GM23338 (cell line): ENCODE measurements around the gene UBE3A. TPM values are rescaled to one million over a fixed set of nuclear protein-coding genes. Genes with fewer than 3 reads are reported as not detected.

Experiments used
- ATAC-seq: fragments of 200-7000 bp; cut with Tn5 transposase; 3 replicates; pipeline ENCODE4 v1.9.1; 2020
- DNase-seq: peaks from one replicate; pipeline ENCODE4 v3.0.0-alpha.2; 2015; ENCODE audit warnings: low spot score
- H2AFZ ChIP-seq: fragments of 200-600 bp; sonication (generic); 2 replicates; pipeline ENCODE4 v1.8.0; 2016; ENCODE audit warnings: antibody characterized with exemption, mild to moderate bottlenecking, moderate library complexity
- H3F3A ChIP-seq: fragments of 200-600 bp; sonication (generic); replicated peaks from 2 replicates; pipeline ENCODE4 v1.8.0; 2017; ENCODE audit warnings: antibody characterized with exemption, mixed run types, low read depth
- H3K27ac ChIP-seq: fragments of 200-600 bp; sonication (generic); 2 replicates; pipeline ENCODE4 v1.6.1; 2016; ENCODE audit warnings: low read depth
- H3K27me3 ChIP-seq: fragments of 200-600 bp; sonication (generic); 2 replicates; pipeline ENCODE4 v1.8.0; 2016; ENCODE audit warnings: mild to moderate bottlenecking, mixed run types, moderate library complexity; ENCODE audit not compliant: insufficient read depth
- H3K36me3 ChIP-seq: fragments of 200-600 bp; sonication (generic); 2 replicates; pipeline ENCODE4 v1.8.0; 2016; ENCODE audit warnings: mild to moderate bottlenecking; ENCODE audit not compliant: insufficient read depth
- H3K4me1 ChIP-seq: fragments of 200-600 bp; sonication (generic); 2 replicates; pipeline ENCODE4 v1.8.0; 2016; ENCODE audit warnings: mild to moderate bottlenecking, moderate library complexity; ENCODE audit not compliant: insufficient read depth
- H3K4me2 ChIP-seq: fragments of 200-600 bp; sonication (generic); 2 replicates; pipeline ENCODE4 v1.7.1; 2017; ENCODE audit warnings: mixed run types
- H3K4me3 ChIP-seq: fragments of 200-600 bp; sonication (generic); 2 replicates; pipeline ENCODE4 v1.6.1; 2016; ENCODE audit warnings: mixed run types
- H3K79me2 ChIP-seq: fragments of 200-600 bp; sonication (generic); replicated peaks from 2 replicates; pipeline ENCODE4 v1.8.0; 2017; ENCODE audit warnings: mild to moderate bottlenecking; ENCODE audit not compliant: insufficient read depth
- H3K9me2 ChIP-seq: fragments of 200-600 bp; sonication (generic); 2 replicates; pipeline ENCODE4 v1.8.0; 2017; ENCODE audit not compliant: insufficient read depth
- H4K20me1 ChIP-seq: fragments of 200-600 bp; sonication (generic); replicated peaks from 2 replicates; pipeline ENCODE4 v1.8.0; 2017; ENCODE audit warnings: mild to moderate bottlenecking; ENCODE audit not compliant: insufficient read depth
- H3K27ac Mint-ChIP-seq: 2 replicates; pipeline ENCODE4 v1.8.0; 2020; ENCODE audit warnings: inconsistent platforms, mild to moderate bottlenecking, moderate library complexity, mixed read lengths
- H3K27me3 Mint-ChIP-seq: 3 replicates; pipeline ENCODE4 v1.8.0; 2022; ENCODE audit warnings: low read depth, mild to moderate bottlenecking, moderate library complexity, mixed read lengths, inconsistent platforms; ENCODE audit not compliant: insufficient read depth, poor library complexity
- H3K36me3 Mint-ChIP-seq: 3 replicates; pipeline ENCODE4 v1.8.0; 2021; ENCODE audit warnings: low read depth, mild to moderate bottlenecking, inconsistent platforms, moderate library complexity, mixed read lengths
- H3K4me1 Mint-ChIP-seq: 3 replicates; pipeline ENCODE4 v1.8.0; 2020; ENCODE audit warnings: mild to moderate bottlenecking, inconsistent platforms, mixed read lengths
- H3K4me3 Mint-ChIP-seq: 3 replicates; pipeline ENCODE4 v1.8.0; 2021; ENCODE audit warnings: moderate library complexity, mild to moderate bottlenecking, inconsistent platforms, mixed read lengths
- H3K9me3 Mint-ChIP-seq: 3 replicates; pipeline ENCODE4 v1.8.0; 2020; ENCODE audit warnings: moderate library complexity, mild to moderate bottlenecking, inconsistent platforms, mixed read lengths
- CREB1 ChIP-seq: fragments of 250-450 bp; sonication (Bioruptor Pico); IDR thresholded peaks from 2 replicates; pipeline ENCODE4 v1.5.0; 2020; ENCODE audit warnings: low read depth, mild to moderate bottlenecking, moderate library complexity
- CTCF ChIP-seq, 2 experiments: fragments of 200-600 bp in 1 of 2; sonication (generic) in 1 of 2; conservative IDR thresholded peaks; 2 replicates each; pipeline versions ENCODE4 v1.5.1 to v1.6.1; 2016 to 2017; ENCODE audit warnings: antibody characterized with exemption in 2 of 2, low read depth in 2 of 2, mild to moderate bottlenecking in 2 of 2, moderate library complexity in 1 of 2
- ETS1 ChIP-seq: IDR thresholded peaks from 2 replicates; pipeline ENCODE4 v1.6.1; 2016; ENCODE audit warnings: antibody characterized with exemption
- EZH2 ChIP-seq: fragments of 200-600 bp; sonication (generic); IDR thresholded peaks from one replicate; pipeline ENCODE4 v1.8.0; 2017; ENCODE audit warnings: antibody characterized with exemption, mild to moderate bottlenecking, low read depth; ENCODE audit not compliant: unreplicated experiment
- EZH2phosphoT487 ChIP-seq: fragments of 200-600 bp; sonication (generic); IDR thresholded peaks from one replicate; pipeline ENCODE4 v1.8.1; 2018; ENCODE audit warnings: antibody characterized with exemption; ENCODE audit not compliant: unreplicated experiment
- JUNB ChIP-seq: IDR thresholded peaks from one replicate; pipeline ENCODE4 v1.6.1; 2016; ENCODE audit warnings: antibody characterized with exemption; ENCODE audit not compliant: unreplicated experiment
- NANOG ChIP-seq: IDR thresholded peaks from 2 replicates; pipeline ENCODE4 v1.6.1; 2016; ENCODE audit warnings: antibody characterized with exemption, borderline replicate concordance
- POLR2AphosphoS5 ChIP-seq: IDR thresholded peaks from 2 replicates; pipeline ENCODE4 v1.6.1; 2016; ENCODE audit warnings: antibody characterized with exemption, low read depth
- REST ChIP-seq: IDR thresholded peaks from one replicate; pipeline ENCODE4 v1.6.1; 2018; ENCODE audit warnings: antibody characterized with exemption; ENCODE audit not compliant: unreplicated experiment
- STAT1 ChIP-seq: IDR thresholded peaks from one replicate; pipeline ENCODE4 v1.6.1; 2016; ENCODE audit warnings: antibody characterized with exemption; ENCODE audit not compliant: unreplicated experiment
- ZNF114 ChIP-seq: fragments of 250-450 bp; sonication (Bioruptor Pico); IDR thresholded peaks from 2 replicates; pipeline ENCODE4 v1.5.0; 2020; ENCODE audit warnings: mild to moderate bottlenecking, moderate library complexity
- ZNF331 ChIP-seq: fragments of 250-450 bp; sonication (Bioruptor Pico); IDR thresholded peaks from 2 replicates; pipeline ENCODE4 v1.5.0; 2020; ENCODE audit warnings: low read depth, mild to moderate bottlenecking, moderate library complexity
- ZNF462 ChIP-seq: fragments of 250-450 bp; sonication (Bioruptor Pico); IDR thresholded peaks from 2 replicates; pipeline ENCODE4 v1.5.0; 2020; ENCODE audit warnings: mild to moderate bottlenecking, moderate library complexity
- polyA plus RNA-seq: library from polyadenylated mRNA; unstranded; fragments of >200 nt; fragmentation: Nextera tagmentation; extraction: Ambion mirVana; gene quantifications from 2 replicates; pipeline ENCODE4 v1.2.1, GENCODE V29; 2016
- total RNA-seq: library from RNA; depleted of rRNA; stranded (reverse); fragments of >200 nt; shearing (Covaris generic); gene quantifications from 2 replicates; pipeline ENCODE4 v1.2.3, GENCODE V29; 2014

The UBE3A gene
- total and polyA plus RNA-seq, 2 experiments from 2014 or later, result 96.1 to 150 TPM

GRCh38 chr15:25450163-25450562, 11.3 kb upstream of the UBE3A start:
- peaks cover 28% of the 10 kb centered on the region for H3K9me3 Mint-ChIP-seq
- Histone ChIP-seq H4K20me1 (no peaks in the 10 kb centered on the region), H3F3A (no peaks in the 10 kb centered on the region), H3K27ac (no peak overlapping the region), H3K36me3 (peaks cover 14% of the 10 kb centered on the region; the same call in 1 of the 2 replicates), H3K27me3 (no peaks in the 10 kb centered on the region), H3K4me3 (no peak overlapping the region), H3K4me1 (no peaks in the 10 kb centered on the region), H3K79me2 (no peaks in the 10 kb centered on the region), H3K9me2 (no peaks in the 10 kb centered on the region), H2AFZ (no peak overlapping the region), H3K4me2 (no peak overlapping the region)
- ATAC-seq (no peak), DNase-seq (no peak)
- H3K4me3 Mint-ChIP-seq, result no peak overlapping the region
- H3K27me3 Mint-ChIP-seq, result no peaks in the 10 kb centered on the region
- no peak overlapping the region for H3K27ac Mint-ChIP-seq
- H3K4me1 Mint-ChIP-seq, result no peaks in the 10 kb centered on the region
- peaks cover 2% of the 10 kb centered on the region; the same call in 2 of the 3 replicates for H3K36me3 Mint-ChIP-seq
- TF ChIP-seq ETS1 (no peak), ZNF331 (CRISPR knock-in tag) (no peak), EZH2 (no peak), STAT1 (no peak), CREB1 (CRISPR knock-in tag) (no peak), JUNB (no peak), NANOG (no peak), EZH2phosphoT487 (no peak), REST (no peak), ZNF114 (no peak), ZNF462 (CRISPR knock-in tag) (no peak), POLR2AphosphoS5 (no peak), CTCF (conservative IDR thresholded peaks at IDR 0.05; ENCODE audit: low read depth in 2 of 2) (no peak)
